A549 (cell line): Measurements from ENCODE around the gene TRAPPC10. TPM values are rescaled to one million over a fixed set of nuclear protein-coding genes. Genes with fewer than 3 reads are reported as not detected.

Experiments used
- ATAC-seq, 2 experiments: fragments of 200-7000 bp in 1 of 2; fragments of >200 bp in 1 of 2; cut with Nextera tagmentation in 1 of 2; cut with Tn5 transposase in 1 of 2; 3 replicates each; pipeline versions ENCODE4 v1.8.0 to v1.9.1; 2018 to 2020; ENCODE audit warnings: mild to moderate bottlenecking in 1 of 2, moderate library complexity in 1 of 2
- CTCF ChIA-PET: fragments of 300-600 bp; sonication (Branson Sonifier 250); formaldehyde crosslinking; extraction: SDS; loops from one replicate; lab custom pipeline; 2021; ENCODE audit warnings: antibody characterized with exemption, inconsistent platforms; lab: Yijun Ruan, JAX
- POLR2A ChIA-PET: fragments of 350-600 bp; formaldehyde crosslinking; extraction: SDS; loops from one replicate; lab custom pipeline; 2021; ENCODE audit warnings: antibody characterized with exemption, inconsistent platforms; lab: Yijun Ruan, JAX
- DNase-seq, 2 experiments: peaks; one replicate each; pipeline versions ENCODE4 v3.0.0 to v3.0.0-alpha.2; 2011 to 2016; ENCODE audit warnings: low read depth in 1 of 2, low spot score in 1 of 2
- FAIRE-seq: peaks from 2 replicates; lab custom pipeline; 2011; peaks lifted over from hg19 to GRCh38; lab: Jason Lieb, UNC
- H3K27ac ChIP-seq, 2 experiments: fragments of >200 bp; sonication (Bioruptor Twin); formaldehyde crosslinking; 3 replicates each; pipeline ENCODE4 v1.5.1; 2016 to 2017
- H3K4me1 ChIP-seq: fragments of >200 bp; sonication (Bioruptor Twin); formaldehyde crosslinking; 3 replicates; pipeline ENCODE4 v1.6.1; 2016
- H3K4me2 ChIP-seq: fragments of >200 bp; sonication (Bioruptor Twin); formaldehyde crosslinking; 3 replicates; pipeline ENCODE4 v1.6.1; 2016
- H3K4me3 ChIP-seq: fragments of >200 bp; sonication (Bioruptor Twin); formaldehyde crosslinking; 3 replicates; pipeline ENCODE4 v1.5.1; 2016
- H3K9me3 ChIP-seq: fragments of >200 bp; sonication (Bioruptor Twin); formaldehyde crosslinking; 3 replicates; pipeline ENCODE4 v1.6.1; 2016
- ATOH8 ChIP-seq: fragments of 250-450 bp; sonication (Bioruptor Pico); IDR thresholded peaks from 2 replicates; pipeline ENCODE4 v1.5.0; 2020; ENCODE audit warnings: low read depth, mild to moderate bottlenecking, moderate library complexity
- CBX2 ChIP-seq: fragments of 200-600 bp; sonication (generic); IDR thresholded peaks from 2 replicates; pipeline ENCODE4 v1.6.1; 2016; ENCODE audit warnings: low read depth, mild to moderate bottlenecking, borderline replicate concordance
- ELK1 ChIP-seq: fragments of 150-350 bp; IDR thresholded peaks from 2 replicates; pipeline ENCODE4 v1.6.1; 2014; ENCODE audit warnings: low read depth, mild to moderate bottlenecking, low read length
- ESRRA ChIP-seq: fragments of 150-350 bp; IDR thresholded peaks from 2 replicates; pipeline ENCODE4 v1.6.1; 2014; ENCODE audit warnings: mild to moderate bottlenecking, low read length, borderline replicate concordance
- FOSL2 ChIP-seq, 2 experiments: fragments of 450-650 bp in 1 of 2; fragments of >200 bp in 1 of 2; sonication (Bioruptor Twin) in 1 of 2; formaldehyde crosslinking; IDR thresholded peaks; 2 replicates each; pipeline versions ENCODE4 v1.5.0 to v1.6.1; 2016 to 2020; ENCODE audit warnings: mild to moderate bottlenecking in 1 of 2, moderate library complexity in 1 of 2
- FOXS1 ChIP-seq: fragments of 250-450 bp; sonication (Bioruptor Pico); IDR thresholded peaks from 2 replicates; pipeline ENCODE4 v1.5.0; 2020; ENCODE audit warnings: mild to moderate bottlenecking, moderate library complexity
- HES2 ChIP-seq: fragments of >200 bp; sonication (Bioruptor Twin); formaldehyde crosslinking; IDR thresholded peaks from 2 replicates; pipeline ENCODE4 v1.6.1; 2016
- HEYL ChIP-seq: fragments of 250-450 bp; sonication (Bioruptor Pico); IDR thresholded peaks from 2 replicates; pipeline ENCODE4 v1.8.0; 2021; ENCODE audit warnings: mild to moderate bottlenecking, moderate library complexity
- HMGXB4 ChIP-seq: fragments of 250-450 bp; sonication (Bioruptor Pico); IDR thresholded peaks from 2 replicates; pipeline ENCODE4 v1.5.0; 2021; ENCODE audit warnings: mild to moderate bottlenecking, moderate library complexity, borderline replicate concordance
- HOXB13 ChIP-seq: fragments of 250-450 bp; sonication (Bioruptor Pico); IDR thresholded peaks from 2 replicates; pipeline ENCODE4 v1.5.0; 2020; ENCODE audit warnings: low read depth, mild to moderate bottlenecking, moderate library complexity
- JUN ChIP-seq, 2 experiments: fragments of >200 bp; sonication (Bioruptor Twin); formaldehyde crosslinking; IDR thresholded peaks; 2 replicates in 1 of 2; 3 replicates in 1 of 2; pipeline ENCODE4 v1.6.1; 2016 to 2017
- KDM1A ChIP-seq: fragments of 200-600 bp; sonication (generic); IDR thresholded peaks from 2 replicates; pipeline ENCODE4 v1.6.1; 2016; ENCODE audit warnings: low read depth, mild to moderate bottlenecking
- MAFK ChIP-seq: fragments of 450-650 bp; IDR thresholded peaks from 2 replicates; pipeline ENCODE4 v1.6.1; 2014; ENCODE audit not compliant: partially characterized antibody
- MAX ChIP-seq: IDR thresholded peaks from 2 replicates; pipeline ENCODE4 v1.6.1; 2012
- MAZ ChIP-seq: fragments of 150-350 bp; IDR thresholded peaks from 2 replicates; pipeline ENCODE4 v1.6.1; 2014; ENCODE audit warnings: antibody characterized with exemption, low read depth, low read length, borderline replicate concordance
- MYC ChIP-seq: IDR thresholded peaks from 2 replicates; pipeline ENCODE4 v1.6.1; 2012; ENCODE audit warnings: mild to moderate bottlenecking, inconsistent platforms, low read length, improper control_type of control experiment, borderline replicate concordance
- NFE2L2 ChIP-seq: fragments of 150-350 bp; conservative IDR thresholded peaks from 2 replicates; pipeline ENCODE4 v1.6.1; 2014; ENCODE audit warnings: low read length
- PBX3 ChIP-seq: IDR thresholded peaks from 2 replicates; pipeline ENCODE4 v1.6.1; 2012
- PHF8 ChIP-seq: fragments of 200-600 bp; sonication (generic); IDR thresholded peaks from 2 replicates; pipeline ENCODE4 v1.6.1; 2016; ENCODE audit warnings: low read depth, mild to moderate bottlenecking, antibody characterized with exemption, moderate library complexity, borderline replicate concordance
- RAD21 ChIP-seq, 2 experiments: fragments of >200 bp in 1 of 2; sonication (Bioruptor Twin) in 1 of 2; formaldehyde crosslinking in 1 of 2; IDR thresholded peaks in 1 of 2; conservative IDR thresholded peaks in 1 of 2; 2 replicates in 1 of 2; 3 replicates in 1 of 2; pipeline ENCODE4 v1.6.1; 2012 to 2018; ENCODE audit warnings: inconsistent platforms in 1 of 2
- RARB ChIP-seq: fragments of 250-450 bp; sonication (Bioruptor Pico); IDR thresholded peaks from 2 replicates; pipeline ENCODE4 v1.8.0; 2021; ENCODE audit warnings: mild to moderate bottlenecking, moderate library complexity
- SMC3 ChIP-seq: fragments of >200 bp; sonication (Bioruptor Twin); formaldehyde crosslinking; IDR thresholded peaks from 3 replicates; pipeline ENCODE4 v1.6.1; 2018; ENCODE audit warnings: inconsistent platforms
- TFCP2L1 ChIP-seq: fragments of 250-450 bp; sonication (Bioruptor Pico); IDR thresholded peaks from 2 replicates; pipeline ENCODE4 v1.5.0; 2021; ENCODE audit warnings: mild to moderate bottlenecking
- TP53 ChIP-seq: fragments of 250-450 bp; sonication (Bioruptor Pico); IDR thresholded peaks from 2 replicates; pipeline ENCODE4 v1.5.0; 2021; ENCODE audit warnings: mild to moderate bottlenecking, moderate library complexity
- ZFP36 ChIP-seq: fragments of 450-650 bp; IDR thresholded peaks from 2 replicates; pipeline ENCODE4 v1.6.1; 2014; ENCODE audit warnings: borderline replicate concordance; ENCODE audit not compliant: partially characterized antibody
- WGBS: methylation state at CpG from one replicate; pipeline ENCODE4 v1.1.6; 2017; ENCODE audit errors: missing lambda C conversion rate; 5-methylcytosine and 5-hydroxymethylcytosine counted together
- polyA plus RNA-seq, 4 experiments: library from polyadenylated mRNA; depleted of rRNA in 3 of 4; stranded (reverse); fragments of >200 nt; fragmentation: RNase III in 1 of 4; extraction: RNeasy Plus Mini Kit Qiagen cat#74134 plus additional on column Dnase treatment in 1 of 4; gene quantifications; 2 replicates in 3 of 4; 3 replicates in 1 of 4; pipeline ENCODE4 v1.2.3, GENCODE V29; 2011 to 2017

Gene TRAPPC10
- polyA plus RNA-seq, 2 of the 4 experiments (the other 2 are of a cell fraction): 11.8 to 27.7 TPM

- DNase-seq (no peak), ATAC-seq (no peak), FAIRE-seq (no peak)
- ChIA-PET CTCF (interaction anchor here (0.9 kb wide), 1 partner anchor 30 kb away, joined by 3 read pairs; no protein-coding TSS in a partner anchor), POLR2A (no interaction called here)
- Histone ChIP-seq H3K27ac (peak overlapping the region; percentile 87 to 88), H3K4me1 (peaks cover 16% of the 10 kb centered on the region), H3K4me3 (no peak overlapping the region), H3K9me3 (no peaks in the 10 kb centered on the region)
- no peak for TF ChIP-seq ZFP36
- no peak for TF ChIP-seq ESRRA
- TF ChIP-seq RARB (CRISPR knock-in tag): no peak
- TF ChIP-seq HMGXB4 (CRISPR knock-in tag): no peak
- TF ChIP-seq TP53 (CRISPR knock-in tag): no peak
- TF ChIP-seq KDM1A: no peak
- TF ChIP-seq, all 56 proteins: peak for 0
- 95% methylated on average over 9 of the region's 9 CpGs for WGBS
- peak overlapping the region; percentile 67 for H3K4me2 ChIP-seq
Measured at GRCh38 chr21:44005593-44005992, 6.5 kb upstream of the TRAPPC10 start.

- Histone ChIP-seq H3K4me2 (peak overlapping the region; percentile 67), H3K4me1 (peaks cover 19% of the 10 kb centered on the region), H3K9me3 (no peaks in the 10 kb centered on the region), H3K27ac (peak overlapping the region; percentile 87 to 88), H3K4me3 (no peak overlapping the region)
- FAIRE-seq (no peak), ATAC-seq (peak; percentile 96 to 97), DNase-seq (peak; percentile 58 to 77)
- 20% methylated on average over 9 of the region's 9 CpGs for WGBS
- CTCF ChIA-PET: interaction anchor here (0.9 kb wide), 1 partner anchor 31 kb away, joined by 3 read pairs; no protein-coding TSS in a partner anchor
- TF ChIP-seq FOXS1 (CRISPR knock-in tag) (no peak), ATOH8 (0 out of 2 replicates have a peak, but pooled peaks have one; percentile 5), JUN (IDR thresholded peaks at IDR 0.05) (no peak), PBX3 (no peak), FOSL2 (IDR thresholded peaks at IDR 0.05) (no peak), FOSL2 (CRISPR knock-in tag; IDR thresholded peaks at IDR 0.05) (peak; percentile 14; the same call in 1 of the 2 replicates), ELK1 (no peak), MAZ (no peak), MAX (peak; percentile 35; the same call in 1 of the 2 replicates), PHF8 (no peak), MYC (no peak), MAFK (peak; percentile 4), HOXB13 (no peak), HES2 (no peak), RAD21 (conservative IDR thresholded peaks at IDR 0.05 in 1 of 2, IDR thresholded peaks at IDR 0.05 in 1 of 2) (no peak), TFCP2L1 (CRISPR knock-in tag) (no peak), NFE2L2 (no peak), HMGXB4 (CRISPR knock-in tag) (no peak), SMC3 (no peak), HEYL (CRISPR knock-in tag) (no peak), CBX2 (no peak)
- POLR2A ChIA-PET: no interaction called here
Measured at GRCh38 chr21:44006017-44006619, 6.0 kb upstream of the TRAPPC10 start.
